NT2/D1 (cell line): ENCODE measurements around the gene SLC66A2.

ENCODE experiments used
- YY1 ChIP-seq: IDR thresholded peaks from 2 replicates; pipeline ENCODE4 v1.6.1; 2011; ENCODE audit not compliant: insufficient read length, insufficient read depth
- ZNF274 ChIP-seq: IDR thresholded peaks from 2 replicates; pipeline ENCODE4 v1.6.1; 2011; ENCODE audit warnings: mild to moderate bottlenecking, low read depth, low read length

DNA sequence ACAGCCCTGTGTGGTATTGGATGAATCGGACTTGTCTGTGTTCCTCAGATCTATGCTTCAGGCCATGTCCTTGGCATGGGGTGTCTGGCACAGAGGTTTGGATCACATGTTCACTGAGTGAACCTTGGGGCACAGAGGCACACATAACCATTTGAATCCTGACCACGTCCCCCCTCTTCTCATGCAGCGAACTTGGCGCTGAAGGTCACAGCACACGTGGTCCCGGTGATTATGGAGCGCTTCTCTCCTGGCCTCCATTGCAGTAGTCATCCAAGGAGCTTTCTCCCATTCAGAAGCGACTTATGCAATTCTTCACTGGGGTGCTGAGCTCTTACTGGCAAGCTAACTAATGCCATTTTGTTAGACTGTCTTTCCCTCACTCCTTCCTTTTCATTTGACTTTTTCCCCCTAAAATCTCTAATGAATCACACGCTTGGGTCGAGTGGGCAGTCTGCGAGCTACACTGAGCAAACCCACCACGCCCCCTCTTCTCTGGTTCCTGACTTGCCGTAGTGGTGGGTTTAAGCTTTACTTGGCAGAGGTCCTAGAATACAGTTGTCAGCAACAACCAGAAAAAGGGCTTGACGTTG, 94.3 kb downstream of the SLC66A2 start:
- no peak for TF ChIP-seq ZNF274
- TF ChIP-seq YY1: no peak
